DND-41 (cell line): ENCODE data around the gene ZDBF2.

Source experiments
- ATAC-seq: fragments of 200-7000 bp; cut with Tn5 transposase; 3 replicates; pipeline ENCODE4 v1.9.1; 2021; ENCODE audit warnings: low read depth; ENCODE audit not compliant: insufficient read depth
- DNase-seq: peaks from one replicate; pipeline ENCODE4 v3.0.0-alpha.2; 2020
- H2AFZ ChIP-seq: 2 replicates; pipeline ENCODE4 v1.6.0; 2012; ENCODE audit warnings: low read depth, low read length
- H3K27ac ChIP-seq: 2 replicates; pipeline ENCODE4 v1.5.1; 2012; ENCODE audit warnings: low read length, inconsistent platforms
- H3K27me3 ChIP-seq: fragments of 200-600 bp; sonication (generic); 2 replicates; pipeline ENCODE4 v1.6.0; 2012; ENCODE audit warnings: low read length, mild to moderate bottlenecking, inconsistent platforms; ENCODE audit not compliant: insufficient read depth, poor library complexity
- H3K36me3 ChIP-seq: 2 replicates; pipeline ENCODE4 v1.5.1; 2012; ENCODE audit warnings: low read length, inconsistent platforms; ENCODE audit not compliant: insufficient read depth
- H3K4me1 ChIP-seq: 2 replicates; pipeline ENCODE4 v1.5.1; 2012; ENCODE audit warnings: mild to moderate bottlenecking, low read length; ENCODE audit not compliant: insufficient read depth
- H3K4me2 ChIP-seq: 2 replicates; pipeline ENCODE4 v1.6.0; 2012; ENCODE audit warnings: mild to moderate bottlenecking, moderate library complexity, low read length, inconsistent platforms; ENCODE audit not compliant: insufficient read depth
- H3K4me3 ChIP-seq, 2 experiments: fragments of 200-600 bp in 1 of 2; shearing (Covaris generic) in 1 of 2; 2 replicates each; pipeline ENCODE4 v1.5.1; 2012 to 2016; ENCODE audit warnings: inconsistent platforms in 2 of 2, low read length in 2 of 2, mild to moderate bottlenecking in 2 of 2, low read depth in 1 of 2, moderate library complexity in 1 of 2
- H3K79me2 ChIP-seq: 2 replicates; pipeline ENCODE4 v1.6.0; 2012; ENCODE audit warnings: low read length, inconsistent platforms; ENCODE audit not compliant: insufficient read depth
- H3K9ac ChIP-seq: 2 replicates; pipeline ENCODE4 v1.6.0; 2012; ENCODE audit warnings: low read depth, mild to moderate bottlenecking, inconsistent platforms, low read length, moderate library complexity
- H3K9me3 ChIP-seq: 2 replicates; pipeline ENCODE4 v1.5.1; 2012; ENCODE audit warnings: low read length, moderate library complexity, mild to moderate bottlenecking, inconsistent platforms; ENCODE audit not compliant: insufficient read depth, severe bottlenecking
- H4K20me1 ChIP-seq: 2 replicates; pipeline ENCODE4 v1.6.0; 2012; ENCODE audit warnings: low read length; ENCODE audit not compliant: insufficient read depth
- EZH2 ChIP-seq: IDR thresholded peaks from 3 replicates; pipeline ENCODE4 v1.6.1; 2012; ENCODE audit warnings: borderline replicate concordance, low read depth, mild to moderate bottlenecking, moderate library complexity, low read length, inconsistent platforms; ENCODE audit not compliant: severe bottlenecking
- TF ChIP-seq, protein P1 (sequence below): IDR thresholded peaks from 2 replicates; pipeline ENCODE4 v1.5.1; 2012; ENCODE audit warnings: borderline replicate concordance, low read length, moderate library complexity, mild to moderate bottlenecking; ENCODE audit not compliant: poor library complexity, severe bottlenecking; ENCODE audit errors: extremely low read depth

Gene ZDBF2

DNA sequence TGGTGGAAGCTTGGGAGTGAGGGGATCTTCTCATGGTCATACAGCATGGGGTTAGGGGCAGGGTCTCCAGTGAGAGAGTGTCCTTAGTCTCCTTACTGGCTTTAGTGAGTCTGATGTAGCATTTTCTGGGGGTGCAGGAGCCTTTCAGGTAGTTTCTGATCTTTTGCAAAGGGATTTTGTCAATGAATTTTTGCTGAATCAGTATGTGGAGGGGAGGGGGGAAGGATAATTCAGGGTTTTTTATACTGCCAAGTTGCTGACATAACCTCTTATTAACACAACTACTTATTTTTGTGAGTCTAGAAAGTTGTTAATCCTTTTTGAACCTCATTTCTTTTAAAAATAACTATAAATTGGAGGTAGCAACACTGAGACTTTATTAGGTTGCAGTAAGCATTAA, 35.3 kb upstream of the ZDBF2 start:
- Histone ChIP-seq H2AFZ (no peak overlapping the region), H3K27me3 (no peaks in the 10 kb centered on the region), H3K4me2 (no peak overlapping the region), H3K9ac (no peak overlapping the region), H3K36me3 (no peaks in the 10 kb centered on the region), H3K79me2 (no peaks in the 10 kb centered on the region), H4K20me1 (no peaks in the 10 kb centered on the region), H3K27ac (no peak overlapping the region), H3K4me3 (no peak overlapping the region), H3K9me3 (no peaks in the 10 kb centered on the region), H3K4me1 (no peaks in the 10 kb centered on the region)
- TF ChIP-seq EZH2, result no peak
- TF ChIP-seq, protein P1, sequence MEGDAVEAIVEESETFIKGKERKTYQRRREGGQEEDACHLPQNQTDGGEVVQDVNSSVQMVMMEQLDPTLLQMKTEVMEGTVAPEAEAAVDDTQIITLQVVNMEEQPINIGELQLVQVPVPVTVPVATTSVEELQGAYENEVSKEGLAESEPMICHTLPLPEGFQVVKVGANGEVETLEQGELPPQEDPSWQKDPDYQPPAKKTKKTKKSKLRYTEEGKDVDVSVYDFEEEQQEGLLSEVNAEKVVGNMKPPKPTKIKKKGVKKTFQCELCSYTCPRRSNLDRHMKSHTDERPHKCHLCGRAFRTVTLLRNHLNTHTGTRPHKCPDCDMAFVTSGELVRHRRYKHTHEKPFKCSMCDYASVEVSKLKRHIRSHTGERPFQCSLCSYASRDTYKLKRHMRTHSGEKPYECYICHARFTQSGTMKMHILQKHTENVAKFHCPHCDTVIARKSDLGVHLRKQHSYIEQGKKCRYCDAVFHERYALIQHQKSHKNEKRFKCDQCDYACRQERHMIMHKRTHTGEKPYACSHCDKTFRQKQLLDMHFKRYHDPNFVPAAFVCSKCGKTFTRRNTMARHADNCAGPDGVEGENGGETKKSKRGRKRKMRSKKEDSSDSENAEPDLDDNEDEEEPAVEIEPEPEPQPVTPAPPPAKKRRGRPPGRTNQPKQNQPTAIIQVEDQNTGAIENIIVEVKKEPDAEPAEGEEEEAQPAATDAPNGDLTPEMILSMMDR, result no peak
- DNase-seq (no peak), ATAC-seq (no peak)

DNA sequence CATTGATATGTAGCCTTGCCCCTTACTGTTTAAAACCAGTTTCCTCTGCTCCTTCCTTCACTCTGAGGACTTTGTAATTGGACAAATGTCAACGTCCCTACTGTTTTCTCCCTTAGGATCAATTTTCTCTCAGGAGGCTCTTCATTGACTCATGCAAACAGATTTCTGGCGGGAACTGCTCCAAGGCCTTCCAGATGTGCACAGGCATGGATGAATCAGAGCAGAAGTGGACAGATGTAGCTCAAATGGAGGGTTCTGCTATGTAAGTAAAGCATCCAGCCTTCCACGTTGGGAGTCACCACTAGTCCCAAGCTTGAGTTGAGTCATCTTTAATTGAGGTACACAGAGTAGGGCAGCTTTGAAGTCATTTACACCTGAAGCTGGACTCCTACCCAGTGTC, 34.1 kb upstream of the ZDBF2 start:
- TF ChIP-seq, protein P1, result no peak
- TF ChIP-seq EZH2, result no peak
- H3K36me3 ChIP-seq, result no peaks in the 10 kb centered on the region

DNA sequence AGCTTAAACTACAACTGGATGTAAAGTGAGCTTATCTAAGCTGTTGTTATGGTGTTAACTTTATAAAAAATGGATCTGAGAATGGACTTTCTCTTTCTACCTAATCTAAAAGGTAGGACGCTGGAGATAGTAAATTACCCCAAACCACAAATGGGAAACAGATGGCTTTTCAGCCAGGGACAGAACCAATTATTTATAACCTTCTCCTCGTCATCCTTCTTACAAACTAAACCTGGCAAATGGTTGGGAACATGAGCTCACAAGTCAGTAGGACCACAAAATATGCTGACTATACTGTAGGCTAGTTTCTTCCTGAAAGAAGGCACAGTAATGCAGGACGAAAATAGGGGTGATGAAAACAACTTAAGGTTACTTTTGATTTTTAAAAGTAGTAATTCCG, 32.7 kb upstream of the ZDBF2 start:
- Histone ChIP-seq H3K36me3 (no peaks in the 10 kb centered on the region), H3K9ac (no peak overlapping the region), H3K4me1 (no peaks in the 10 kb centered on the region), H3K4me3 (no peak overlapping the region), H2AFZ (no peak overlapping the region), H3K27ac (no peak overlapping the region), H3K27me3 (no peaks in the 10 kb centered on the region), H3K4me2 (no peak overlapping the region), H3K9me3 (no peaks in the 10 kb centered on the region), H3K79me2 (no peaks in the 10 kb centered on the region), H4K20me1 (no peaks in the 10 kb centered on the region)
- ATAC-seq (no peak), DNase-seq (no peak)
- TF ChIP-seq, protein P1, result no peak
- no peak for TF ChIP-seq EZH2

More for the DNA sequence above, 34.1 kb upstream of the ZDBF2 start:
- ATAC-seq (no peak), DNase-seq (no peak)
- H4K20me1 ChIP-seq, result no peaks in the 10 kb centered on the region
- H3K4me2 ChIP-seq, result no peak overlapping the region
- H3K79me2 ChIP-seq, result no peaks in the 10 kb centered on the region
- no peaks in the 10 kb centered on the region for H3K27me3 ChIP-seq
- no peak overlapping the region for H3K27ac ChIP-seq
- no peak overlapping the region for H3K4me3 ChIP-seq
- H3K9me3 ChIP-seq, result no peaks in the 10 kb centered on the region
- no peak overlapping the region for H2AFZ ChIP-seq
- H3K4me1 ChIP-seq, result no peaks in the 10 kb centered on the region
- no peak overlapping the region for H3K9ac ChIP-seq

DNA sequence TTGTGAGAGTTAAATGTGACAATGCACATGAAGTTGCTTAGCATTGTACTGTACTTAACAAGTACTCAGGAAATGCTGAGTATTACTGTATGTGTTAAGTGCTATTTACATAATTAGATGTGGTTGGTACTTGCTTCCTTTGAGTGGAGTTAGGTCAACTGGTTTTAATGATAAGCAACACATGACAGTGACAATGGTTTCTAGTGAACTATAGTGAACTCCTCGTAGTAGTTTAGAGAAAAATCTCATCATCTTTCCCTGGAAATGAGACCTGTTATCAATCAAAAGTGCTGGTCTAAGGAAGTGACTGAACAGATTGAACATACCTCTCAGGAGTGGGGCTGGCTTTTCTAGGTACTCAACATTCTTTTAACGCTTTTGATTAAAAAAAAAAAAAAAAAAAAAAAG, 29.2 kb upstream of the ZDBF2 start:
- TF ChIP-seq, protein P1, result no peak
- no peak for TF ChIP-seq EZH2
- Histone ChIP-seq H3K27ac (no peak overlapping the region), H3K4me3 (no peak overlapping the region), H3K4me2 (no peak overlapping the region), H4K20me1 (no peaks in the 10 kb centered on the region), H3K9me3 (no peaks in the 10 kb centered on the region), H3K4me1 (no peaks in the 10 kb centered on the region), H3K27me3 (no peaks in the 10 kb centered on the region), H3K36me3 (no peaks in the 10 kb centered on the region), H3K9ac (no peak overlapping the region), H2AFZ (no peak overlapping the region), H3K79me2 (no peaks in the 10 kb centered on the region)
- no peak for ATAC-seq
- no peak for DNase-seq
